ENCODE measurements around the gene SENP5.
"Not testable (repeated sequence)": the region's sequence is repeated elsewhere in the genome, so short reads cannot be mapped to it uniquely, and the experiment has no call there.

Gene SENP5

DNA sequence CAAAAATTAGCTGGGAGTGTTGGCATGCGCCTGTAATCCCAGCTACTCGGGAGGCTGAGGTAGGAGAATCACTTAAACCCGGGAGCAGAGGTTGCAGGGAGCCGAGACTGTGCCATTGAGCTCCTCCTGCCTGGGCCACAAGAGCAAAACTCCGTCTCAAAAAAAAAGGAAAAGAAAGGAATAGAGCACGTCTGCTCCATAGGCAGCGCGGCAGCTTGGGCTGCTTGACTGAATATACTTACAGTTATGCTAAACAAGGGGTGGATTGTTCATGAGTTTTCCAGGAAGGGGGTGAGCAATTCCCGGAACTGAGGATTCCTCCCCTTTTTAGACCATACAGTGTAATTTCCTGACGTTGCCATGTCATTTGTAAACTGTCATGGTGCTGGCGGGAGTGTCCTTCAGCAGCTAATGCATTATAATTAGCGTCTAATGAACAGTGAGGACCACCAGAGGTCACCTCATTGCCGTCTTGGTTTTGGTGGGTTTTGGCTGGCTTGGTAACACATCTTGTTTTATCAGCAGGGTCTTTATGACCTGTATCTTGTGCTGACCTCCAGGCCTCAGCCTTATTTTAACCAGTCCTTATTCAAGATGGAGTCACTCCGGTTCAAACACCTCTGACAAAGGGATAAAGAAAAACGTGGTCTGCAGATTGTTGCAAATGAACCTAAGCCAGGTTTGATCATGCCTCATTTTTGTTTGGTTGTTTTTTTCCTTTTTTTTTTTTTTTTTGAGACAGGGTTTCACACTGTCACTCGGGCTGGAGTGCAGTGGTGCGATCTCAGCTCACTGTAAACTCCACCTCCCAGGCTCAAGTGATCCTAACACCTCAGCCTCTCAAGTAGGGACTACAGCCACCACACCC is 24.9 kb upstream of the SENP5 start:
- DNase-seq (no peak), ATAC-seq (ENCODE audit: insufficient read depth, low read depth) (no peak; the same call in 2 of the 3 replicates)
- Histone ChIP-seq H4K20me1 (ENCODE audit: insufficient read depth, low read length) (no peaks in the 10 kb centered on the region), H3K4me1 (ENCODE audit: insufficient read depth, low read length) (no peaks in the 10 kb centered on the region), H3K4me3 (ENCODE audit: low read depth in 1 of 2, low read length in 2 of 2) (no peak overlapping the region), H3K27ac (ENCODE audit: low read length) (no peak overlapping the region), H3K36me3 (ENCODE audit: insufficient read depth, low read length) (no peaks in the 10 kb centered on the region), H3K27me3 (ENCODE audit: insufficient read depth, low read length, poor library complexity) (no peaks in the 10 kb centered on the region), H3K79me2 (ENCODE audit: insufficient read depth, low read length) (no peaks in the 10 kb centered on the region), H3K9ac (ENCODE audit: low read depth, low read length) (no peak overlapping the region), H3K4me2 (ENCODE audit: insufficient read depth, low read length) (no peak overlapping the region), H3K9me3 (ENCODE audit: insufficient read depth, low read length, severe bottlenecking) (peaks cover under 1% of the 10 kb centered on the region), H2AFZ (ENCODE audit: low read depth, low read length) (no peak overlapping the region)
- TF ChIP-seq EZH2 (IDR thresholded peaks at IDR 0.05; ENCODE audit: borderline replicate concordance, low read depth, low read length, severe bottlenecking) (no peak), CTCF (IDR thresholded peaks at IDR 0.05; ENCODE audit: borderline replicate concordance, extremely low read depth, low read length, poor library complexity, severe bottlenecking) (no peak)

DNA sequence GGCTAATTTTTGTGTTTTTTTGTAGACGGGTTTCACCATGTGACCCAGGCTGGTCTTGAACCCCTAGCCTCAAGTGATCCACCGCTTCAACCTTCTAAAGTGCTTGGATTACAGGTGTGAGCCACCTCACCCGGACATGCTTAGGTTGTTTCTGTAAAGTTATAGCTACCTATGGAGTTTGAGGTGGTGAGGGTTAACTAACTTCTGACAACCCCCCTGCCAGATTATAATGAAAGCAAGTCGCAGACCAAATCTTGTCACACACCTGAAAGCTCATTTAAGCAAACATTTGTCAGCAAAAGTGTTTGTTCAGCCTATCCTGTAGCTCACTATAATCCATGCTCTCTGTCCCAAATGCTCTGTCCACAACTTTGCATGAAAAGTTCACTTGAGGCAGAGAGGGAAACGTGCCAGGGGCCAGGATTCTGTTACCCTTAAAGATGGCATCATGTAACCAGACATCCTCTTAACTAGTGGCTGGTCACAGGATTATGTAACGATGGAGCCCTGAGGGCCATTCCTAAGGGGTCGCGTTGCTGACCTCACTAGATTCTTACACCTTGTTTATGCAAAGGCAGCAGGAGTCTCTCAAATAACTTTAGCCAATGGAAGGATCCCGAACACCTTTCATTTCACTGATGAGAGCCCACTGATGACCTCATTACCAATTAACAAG is 24.1 kb upstream of the SENP5 start:
- no peak overlapping the region for H3K4me2 ChIP-seq (ENCODE audit: insufficient read depth, low read length)

GRCh38 chr3:196844235-196845219 is 23.2 kb upstream of the SENP5 start:
- H3K27ac ChIP-seq (ENCODE audit: low read length); H3K9ac ChIP-seq (ENCODE audit: low read depth, low read length); H3K4me1 ChIP-seq (ENCODE audit: insufficient read depth, low read length); H2AFZ ChIP-seq (ENCODE audit: low read depth, low read length); H3K4me3 ChIP-seq (ENCODE audit: low read depth in 1 of 2, low read length in 2 of 2); H3K36me3 ChIP-seq (ENCODE audit: insufficient read depth, low read length); ATAC-seq (ENCODE audit: insufficient read depth, low read depth); H4K20me1 ChIP-seq (ENCODE audit: insufficient read depth, low read length); H3K79me2 ChIP-seq (ENCODE audit: insufficient read depth, low read length); DNase-seq; H3K27me3 ChIP-seq (ENCODE audit: insufficient read depth, low read length, poor library complexity); H3K4me2 ChIP-seq (ENCODE audit: insufficient read depth, low read length): not testable (repeated sequence)
- H3K9me3 ChIP-seq (ENCODE audit: insufficient read depth, low read length, severe bottlenecking): peaks cover 14% of the 10 kb centered on the region

More for the DNA sequence above, 24.1 kb upstream of the SENP5 start:
- no peak overlapping the region for H2AFZ ChIP-seq (ENCODE audit: low read depth, low read length)
- H3K79me2 ChIP-seq (ENCODE audit: insufficient read depth, low read length): no peaks in the 10 kb centered on the region
- no peaks in the 10 kb centered on the region for H3K36me3 ChIP-seq (ENCODE audit: insufficient read depth, low read length)
- no peak overlapping the region for H3K9ac ChIP-seq (ENCODE audit: low read depth, low read length)
- ATAC-seq (ENCODE audit: insufficient read depth, low read depth): no peak
- no peak overlapping the region for H3K4me3 ChIP-seq (ENCODE audit: low read depth in 1 of 2, low read length in 2 of 2)
- no peak for DNase-seq
- no peak for TF ChIP-seq CTCF (IDR thresholded peaks at IDR 0.05; ENCODE audit: borderline replicate concordance, extremely low read depth, low read length, poor library complexity, severe bottlenecking)
- no peak for TF ChIP-seq EZH2 (IDR thresholded peaks at IDR 0.05; ENCODE audit: borderline replicate concordance, low read depth, low read length, severe bottlenecking)
- no peaks in the 10 kb centered on the region for H3K27me3 ChIP-seq (ENCODE audit: insufficient read depth, low read length, poor library complexity)
- H3K27ac ChIP-seq (ENCODE audit: low read length): no peak overlapping the region
- H3K9me3 ChIP-seq (ENCODE audit: insufficient read depth, low read length, severe bottlenecking): peaks cover 5% of the 10 kb centered on the region
- H4K20me1 ChIP-seq (ENCODE audit: insufficient read depth, low read length): no peaks in the 10 kb centered on the region
- H3K4me1 ChIP-seq (ENCODE audit: insufficient read depth, low read length): no peaks in the 10 kb centered on the region

DNA sequence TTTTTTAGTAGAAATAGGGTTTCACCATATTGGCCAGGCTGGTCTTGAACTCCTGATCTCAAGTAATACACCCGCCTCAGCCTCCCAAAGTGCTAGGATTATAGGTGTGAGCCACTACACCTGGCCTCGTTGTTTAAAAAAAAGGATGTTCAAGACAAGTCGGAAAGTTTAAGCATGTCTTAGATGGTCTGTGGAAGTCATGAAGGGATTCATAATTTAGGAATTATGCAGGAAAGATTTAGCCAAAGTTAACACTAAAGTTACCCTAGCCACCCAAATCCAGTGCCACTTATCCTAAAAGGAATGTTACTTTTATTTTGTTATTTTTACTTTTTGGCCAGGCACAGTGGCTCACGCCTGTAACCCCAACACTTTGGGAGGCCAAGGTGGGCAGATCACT is 19.3 kb upstream of the SENP5 start:
- not testable (repeated sequence) for H2AFZ ChIP-seq (ENCODE audit: low read depth, low read length); ATAC-seq (ENCODE audit: insufficient read depth, low read depth); H3K79me2 ChIP-seq (ENCODE audit: insufficient read depth, low read length); H3K27me3 ChIP-seq (ENCODE audit: insufficient read depth, low read length, poor library complexity); H4K20me1 ChIP-seq (ENCODE audit: insufficient read depth, low read length); DNase-seq; H3K4me3 ChIP-seq (ENCODE audit: low read depth in 1 of 2, low read length in 2 of 2); H3K36me3 ChIP-seq (ENCODE audit: insufficient read depth, low read length); H3K4me1 ChIP-seq (ENCODE audit: insufficient read depth, low read length); H3K4me2 ChIP-seq (ENCODE audit: insufficient read depth, low read length); H3K9ac ChIP-seq (ENCODE audit: low read depth, low read length); H3K27ac ChIP-seq (ENCODE audit: low read length)
- H3K9me3 ChIP-seq (ENCODE audit: insufficient read depth, low read length, severe bottlenecking): peaks cover 14% of the 10 kb centered on the region

Measured in DND-41 (cell line).